ENCODE measurements around the gene PLXDC1.
"Not testable (repeated sequence)": the region's sequence is repeated elsewhere in the genome, so short reads cannot be mapped to it uniquely, and the experiment has no call there.

PLXDC1 gene

GRCh38 chr17:39178536-39178935 lies 27.1 kb upstream of the PLXDC1 start:
- no peak for DNase-seq

GRCh38 chr17:39177256-39177655 lies 25.8 kb upstream of the PLXDC1 start:
- DNase-seq = no peak

GRCh38 chr17:39175695-39176093 lies 24.3 kb upstream of the PLXDC1 start:
- no peak for DNase-seq

GRCh38 chr17:39174920-39175694 lies 23.7 kb upstream of the PLXDC1 start:
- peak; percentile 59 for DNase-seq

- no peak for DNase-seq
These were observed 22.3 kb upstream of the PLXDC1 start for GRCh38 chr17:39173526-39174274.

GRCh38 chr17:39173080-39173479 lies 21.6 kb upstream of the PLXDC1 start:
- DNase-seq = no peak

GRCh38 chr17:39171933-39172332 lies 20.5 kb upstream of the PLXDC1 start:
- DNase-seq = no peak

GRCh38 chr17:39170558-39170957 lies 19.1 kb upstream of the PLXDC1 start:
- DNase-seq = no peak

- DNase-seq = no peak
These were observed 18.7 kb upstream of the PLXDC1 start for GRCh38 chr17:39170109-39170508.

- no peak for DNase-seq
These were observed 18.1 kb upstream of the PLXDC1 start for GRCh38 chr17:39169518-39169917.

- no peak for DNase-seq
These were observed 17.7 kb upstream of the PLXDC1 start for GRCh38 chr17:39169101-39169500.

GRCh38 chr17:39168503-39168902 lies 17.1 kb upstream of the PLXDC1 start:
- DNase-seq = not testable (repeated sequence)

GRCh38 chr17:39167476-39167875 lies 16.0 kb upstream of the PLXDC1 start:
- DNase-seq = no peak

- no peak for DNase-seq
These were observed 15.2 kb upstream of the PLXDC1 start for GRCh38 chr17:39166437-39167335.

- DNase-seq = no peak
These were observed 14.5 kb upstream of the PLXDC1 start, which contains the start of gene ARL5C for GRCh38 chr17:39165841-39166349. ARL5C (minus strand) TSS chr17:39166161; CDS start chr17:39165760, 401 bp downstream.

GRCh38 chr17:39165178-39165840 lies 13.9 kb upstream of the PLXDC1 start:
- DNase-seq = no peak

- DNase-seq = peak; percentile 52
These were observed 13.3 kb upstream of the PLXDC1 start for GRCh38 chr17:39164675-39165143.

- no peak for DNase-seq
These were observed 10.5 kb upstream of the PLXDC1 start for GRCh38 chr17:39161962-39162361.

GRCh38 chr17:39158623-39159022 lies 7.2 kb upstream of the PLXDC1 start:
- no peak for DNase-seq

GRCh38 chr17:39156491-39156890 lies 5.1 kb upstream of the PLXDC1 start:
- no peak for DNase-seq

GRCh38 chr17:39155654-39156053 lies 4.2 kb upstream of the PLXDC1 start:
- no peak for DNase-seq

GRCh38 chr17:39153599-39154051 lies 2.2 kb upstream of the PLXDC1 start:
- DNase-seq = peak; percentile 87
